Measurements from ENCODE around the gene PPP4R3A. TPM values are rescaled to one million over a fixed set of nuclear protein-coding genes. Genes with fewer than 3 reads are reported as not detected.

PPP4R3A gene
- total and polyA plus RNA-seq, 12 donors, result 32.2 to 60.6 (median 41.0) TPM

- Histone ChIP-seq H3K27ac (no peak overlapping the region), H3K4me3 (no peak overlapping the region), H3K27me3 (no peaks in the 10 kb centered on the region), H3K9me3 (no peaks in the 10 kb centered on the region), H3K4me1 (peaks cover 8 to 94% (median 69%) of the 10 kb centered on the region in 9 donors), H3K36me3 (peaks cover 0 to 76% (median 3%) of the 10 kb centered on the region in 9 donors)
- WGBS, 2 donors, result 81 to 86% methylated on average over 4 of the region's 4 CpGs
- DNase-seq (no peak), ATAC-seq (no peak)
- intact Hi-C loops (cut with DNase I), result no loop called here
- no peak for TF ChIP-seq CTCF (IDR thresholded peaks at IDR 0.05)
Observed at GRCh38 chr14:91503000-91503504, 7.1 kb downstream of the PPP4R3A start.

GRCh38 chr14:91501951-91502930 lies 7.9 kb downstream of the PPP4R3A start:
- no peak for TF ChIP-seq CTCF (IDR thresholded peaks at IDR 0.05)

GRCh38 chr14:91501348-91501747 lies 8.8 kb downstream of the PPP4R3A start:
- H3K4me1 ChIP-seq, result peaks cover 12 to 94% (median 72%) of the 10 kb centered on the region in 9 donors

More at GRCh38 chr14:91501951-91502930, 7.9 kb downstream of the PPP4R3A start:
- H3K9me3 ChIP-seq, result no peaks in the 10 kb centered on the region
- intact Hi-C loops (cut with DNase I), result no loop called here
- H3K4me1 ChIP-seq, result peaks cover 14 to 94% (median 71%) of the 10 kb centered on the region in 9 donors
- WGBS, 2 donors, result 90% methylated on average over 11 of the region's 11 CpGs
- H3K4me3 ChIP-seq, result no peak overlapping the region
- DNase-seq (no peak), ATAC-seq (peak in 1 of 8 donors; percentile 16)
- H3K36me3 ChIP-seq, result peaks cover 0 to 80% (median 3%) of the 10 kb centered on the region in 9 donors
- no peaks in the 10 kb centered on the region for H3K27me3 ChIP-seq
- no peak overlapping the region for H3K27ac ChIP-seq

More at GRCh38 chr14:91501348-91501747, 8.8 kb downstream of the PPP4R3A start:
- H3K27me3 ChIP-seq, result no peaks in the 10 kb centered on the region
- intact Hi-C loops (cut with DNase I), result no loop called here
- DNase-seq (no peak), ATAC-seq (no peak)
- H3K36me3 ChIP-seq, result peaks cover 0 to 74% (median 3%) of the 10 kb centered on the region in 9 donors
- no peak overlapping the region for H3K4me3 ChIP-seq
- H3K27ac ChIP-seq, result no peak overlapping the region
- 100% methylated on average over 3 of the region's 3 CpGs for WGBS, 2 donors
- H3K9me3 ChIP-seq, result no peaks in the 10 kb centered on the region
- no peak for TF ChIP-seq CTCF (IDR thresholded peaks at IDR 0.05)
